Transverse colon (tissue), 4 donors: ENCODE measurements around the gene C1QTNF1. TPM values are rescaled to one million over a fixed set of nuclear protein-coding genes. Genes with fewer than 3 reads are reported as not detected.

Source experiments
- DNase-seq: peaks from one replicate; pipeline ENCODE4 v3.0.0-alpha.2; 2019
- H3K27ac ChIP-seq, 4 donors: fragments of 200-600 bp; sonication (generic); 2 replicates each; pipeline ENCODE4 v1.5.1; 2016 to 2018; ENCODE audit warnings: inconsistent platforms in 4 of 4
- H3K27me3 ChIP-seq: fragments of 200-600 bp; sonication (generic); 2 replicates; pipeline ENCODE4 v1.5.1; 2017; ENCODE audit warnings: inconsistent platforms
- H3K36me3 ChIP-seq, 4 donors: fragments of 200-600 bp; sonication (generic); 2 replicates each; pipeline ENCODE4 v1.5.1; 2017 to 2019; ENCODE audit warnings: inconsistent platforms in 4 of 4
- H3K4me1 ChIP-seq, 4 donors: fragments of 200-600 bp; sonication (generic); 2 replicates each; pipeline ENCODE4 v1.5.1; 2017 to 2020; ENCODE audit warnings: inconsistent platforms in 4 of 4
- H3K4me3 ChIP-seq, 4 donors: fragments of 200-600 bp; sonication (generic); 1 replicate in 1 of 4; 2 replicates in 3 of 4; pipeline versions ENCODE4 v1.5.1 to v1.6.1; 2017 to 2019; ENCODE audit warnings: inconsistent platforms in 4 of 4
- H3K9me3 ChIP-seq, 2 donors: fragments of 200-600 bp; sonication (generic); 2 replicates each; pipeline ENCODE4 v1.5.1; 2017 to 2019; ENCODE audit warnings: inconsistent platforms in 2 of 2
- CTCF ChIP-seq, 5 experiments: fragments of 200-600 bp in 3 of 5; fragments of 450-650 bp in 2 of 5; sonication (generic) in 3 of 5; IDR thresholded peaks; 1 replicate in 2 of 5; 2 replicates in 3 of 5; pipeline ENCODE4 v1.5.1; 2016 to 2017; ENCODE audit warnings: antibody characterized with exemption in 5 of 5, inconsistent platforms in 3 of 5, mild to moderate bottlenecking in 2 of 5, moderate library complexity in 1 of 5
- EP300 ChIP-seq: sonication (generic); formaldehyde crosslinking; IDR thresholded peaks from one replicate; pipeline ENCODE4 v1.6.1; 2017; ENCODE audit warnings: antibody characterized with exemption, low read depth
- POLR2A ChIP-seq: fragments of 450-650 bp; IDR thresholded peaks from one replicate; pipeline ENCODE4 v1.6.1; 2016; ENCODE audit warnings: antibody characterized with exemption, mild to moderate bottlenecking, moderate library complexity
- POLR2AphosphoS5 ChIP-seq, 3 donors: sonication (generic); formaldehyde crosslinking; IDR thresholded peaks; one replicate each; pipeline ENCODE4 v1.6.1; 2016; ENCODE audit warnings: antibody characterized with exemption in 3 of 3
- WGBS, 2 donors: methylation state at CpG; one replicate each; pipeline ENCODE4 v1.1.5; 2018; ENCODE audit warnings: low coverage in 1 of 2; 5-methylcytosine and 5-hydroxymethylcytosine counted together
- in situ Hi-C, 4 donors: fragments of 200-750 bp; cut with MboI; loops; one replicate each; pipeline versions ENCODE4 v1.15.0 to v1.15.1; 2017; ENCODE audit warnings: low sequenced_read_pairs in 3 of 4, low pct_ligation_motif_present in 1 of 4, low pct_unique_long_range_greater_than_20kb in 1 of 4
- intact Hi-C: fragments of 100-400 bp; cut with DNase I; formaldehyde crosslinking; loops from one replicate; pipeline ENCODE4 v1.15.1; 2023; ENCODE audit warnings: low total_unique reads
- total RNA-seq, 4 donors: library from RNA; depleted of rRNA; stranded (reverse); fragments of >200 nt; gene quantifications; one replicate each; pipeline ENCODE4 v1.1.0, GENCODE V29; 2016

The C1QTNF1 gene
- total RNA-seq, 4 donors from 2014 or later = 5.4 to 35.5 (median 12.0) TPM

- WGBS, 2 donors = 80 to 82% methylated on average over 3 to 6 of the region's 6 CpGs
- Histone ChIP-seq H3K27ac (no peak overlapping the region), H3K4me1 (peaks cover 0 to 5% (median 0%) of the 10 kb centered on the region in 4 donors), H3K27me3 (no peaks in the 10 kb centered on the region), H3K9me3 (no peaks in the 10 kb centered on the region), H3K36me3 (no peaks in the 10 kb centered on the region), H3K4me3 (no peak overlapping the region)
- no peak for TF ChIP-seq POLR2A
- no peak for TF ChIP-seq EP300
- TF ChIP-seq POLR2AphosphoS5 (IDR thresholded peaks at IDR 0.05) = no peak
- TF ChIP-seq CTCF (IDR thresholded peaks at IDR 0.05) = no peak
- intact Hi-C loops (no loop called here), in situ Hi-C loops (loop anchor here in 2 of 4 donors (25.0 kb wide), 1 partner anchor 320 kb away; no protein-coding TSS in a partner anchor)
- DNase-seq = no peak
These were observed 43.0 kb downstream of the C1QTNF1 start for GRCh38 chr17:79066963-79067362.

- Histone ChIP-seq H3K9me3 (no peaks in the 10 kb centered on the region), H3K4me1 (peaks cover 14 to 22% (median 16%) of the 10 kb centered on the region in 4 donors), H3K27ac (no peak overlapping the region), H3K27me3 (no peaks in the 10 kb centered on the region), H3K4me3 (no peak overlapping the region), H3K36me3 (no peaks in the 10 kb centered on the region)
- DNase-seq = no peak
- intact Hi-C loops (no loop called here), in situ Hi-C loops (loop anchor here in 2 of 4 donors (25.0 kb wide), 1 partner anchor 317 kb away; no protein-coding TSS in a partner anchor)
- 90% methylated on average over 9 of the region's 9 CpGs; no CpG with 5 or more reads in 1 of the 2 donors for WGBS, 2 donors
- TF ChIP-seq EP300 (no peak), POLR2A (no peak), POLR2AphosphoS5 (IDR thresholded peaks at IDR 0.05) (no peak), CTCF (IDR thresholded peaks at IDR 0.05) (no peak)
These were observed 46.4 kb downstream of the C1QTNF1 start for GRCh38 chr17:79070266-79070880.

- WGBS, 2 donors = 78 to 86% methylated on average over 1 to 6 of the region's 6 CpGs
- Histone ChIP-seq H3K27me3 (no peaks in the 10 kb centered on the region), H3K9me3 (no peaks in the 10 kb centered on the region), H3K27ac (no peak overlapping the region), H3K4me3 (no peak overlapping the region), H3K4me1 (peaks cover 21 to 29% (median 24%) of the 10 kb centered on the region in 4 donors), H3K36me3 (no peaks in the 10 kb centered on the region)
- in situ Hi-C loops = loop anchor here in 2 of 4 donors (25.0 kb wide), 1 partner anchor 316 kb away; no protein-coding TSS in a partner anchor
- TF ChIP-seq CTCF (IDR thresholded peaks at IDR 0.05) = no peak
- no peak for TF ChIP-seq POLR2A
- TF ChIP-seq POLR2AphosphoS5 (IDR thresholded peaks at IDR 0.05) = no peak
- intact Hi-C loops = no loop called here
- DNase-seq = no peak
These were observed 47.3 kb downstream of the C1QTNF1 start for GRCh38 chr17:79071161-79071740.

GRCh38 chr17:79072544-79072943, 48.6 kb downstream of the C1QTNF1 start:
- H3K27ac ChIP-seq = peak overlapping the region; percentile 90 to 96 (median 94)
- in situ Hi-C loops = loop anchor here in 2 of 4 donors (25.0 kb wide), 1 partner anchor 315 kb away; no protein-coding TSS in a partner anchor

More at GRCh38 chr17:79072544-79072943, 48.6 kb downstream of the C1QTNF1 start:
- no peak for DNase-seq
- Histone ChIP-seq H3K4me1 (peaks cover 21 to 42% (median 31%) of the 10 kb centered on the region in 4 donors), H3K36me3 (no peaks in the 10 kb centered on the region), H3K27me3 (no peaks in the 10 kb centered on the region), H3K4me3 (no peak overlapping the region), H3K9me3 (no peaks in the 10 kb centered on the region)
- TF ChIP-seq CTCF (IDR thresholded peaks at IDR 0.05) = no peak
- TF ChIP-seq EP300 = no peak
- TF ChIP-seq POLR2A = no peak
- no peak for TF ChIP-seq POLR2AphosphoS5 (IDR thresholded peaks at IDR 0.05)
- 34 to 71% methylated on average over 2 to 10 of the region's 10 CpGs for WGBS, 2 donors
- intact Hi-C loops = no loop called here
